ENCODE data around the gene GPBP1L1.

- no peak for TF ChIP-seq CTCF (IDR thresholded peaks at IDR 0.05)
- no peak for TF ChIP-seq POLR2A (IDR thresholded peaks at IDR 0.05)
- no peak for TF ChIP-seq EP300 (IDR thresholded peaks at IDR 0.05)
Measured at GRCh38 chr1:45585496-45586075, 100.7 kb downstream of the GPBP1L1 start.

Data from tibial nerve (tissue), 4 donors.